H1 (cell line): ENCODE results near the gene TAS1R3. TPM values are rescaled to one million over a fixed set of nuclear protein-coding genes. Genes with fewer than 3 reads are reported as not detected.

ENCODE experiments used
- CTCF ChIA-PET: fragments of 300-600 bp; sonication (Branson Sonifier 250); formaldehyde crosslinking; loops from one replicate; lab custom pipeline; 2021; ENCODE audit not compliant: partially characterized antibody; lab: Charles Lee
- POLR2A ChIA-PET: fragments of 300-600 bp; sonication (Branson Sonifier 250); formaldehyde crosslinking; loops from one replicate; lab custom pipeline; 2021; ENCODE audit warnings: inconsistent platforms; ENCODE audit not compliant: partially characterized antibody; lab: Charles Lee
- DNase-seq, 2 experiments: peaks; one replicate each; pipeline versions ENCODE4 v3.0.0 to v3.0.0-alpha.2; 2010 to 2022; ENCODE audit warnings: low spot score in 2 of 2, low read depth in 1 of 2, mixed read lengths in 1 of 2
- FAIRE-seq: peaks from 2 replicates; lab custom pipeline; 2011; peaks lifted over from hg19 to GRCh38; lab: Jason Lieb, UNC
- H2AFZ ChIP-seq: 2 replicates; pipeline ENCODE4 v1.8.1; 2012; ENCODE audit warnings: low read length, inconsistent platforms
- H2AK5ac ChIP-seq: 2 replicates; pipeline ENCODE4 v1.6.1; 2013; ENCODE audit warnings: low read depth, low read length
- H2BK120ac ChIP-seq: replicated peaks from 2 replicates; pipeline ENCODE3; 2013; ENCODE audit warnings: low read depth, low read length, inconsistent platforms
- H2BK12ac ChIP-seq: 2 replicates; pipeline ENCODE4 v1.6.1; 2013; ENCODE audit warnings: low read depth, low read length
- H2BK15ac ChIP-seq: 2 replicates; pipeline ENCODE4 v1.6.1; 2013; ENCODE audit warnings: low read length
- H2BK20ac ChIP-seq: 2 replicates; pipeline ENCODE4 v1.6.1; 2013; ENCODE audit warnings: low read length
- H2BK5ac ChIP-seq: 2 replicates; pipeline ENCODE4 v1.6.1; 2013; ENCODE audit warnings: low read depth, low read length
- H3K14ac ChIP-seq: 2 replicates; pipeline ENCODE4 v1.6.1; 2013; ENCODE audit warnings: inconsistent platforms; ENCODE audit not compliant: insufficient read length
- H3K18ac ChIP-seq: 2 replicates; pipeline ENCODE4 v1.6.1; 2013; ENCODE audit warnings: low read length; ENCODE audit errors: extremely low read depth
- H3K23ac ChIP-seq: 2 replicates; pipeline ENCODE4 v1.6.1; 2013; ENCODE audit warnings: inconsistent platforms; ENCODE audit not compliant: insufficient read length
- H3K23me2 ChIP-seq: 2 replicates; pipeline ENCODE4 v1.6.1; 2013; ENCODE audit warnings: low read depth, low read length
- H3K27ac ChIP-seq: 2 replicates; pipeline ENCODE4 v1.6.1; 2011; ENCODE audit warnings: low read depth, low read length, inconsistent platforms
- H3K27me3 ChIP-seq, 4 experiments: replicated peaks in 1 of 4; 1 replicate in 1 of 4; 2 replicates in 3 of 4; pipeline versions ENCODE4 v1.6.1 to v1.8.1; 2011 to 2013; ENCODE audit warnings: low read length in 3 of 4, mild to moderate bottlenecking in 3 of 4, inconsistent platforms in 2 of 4, mixed read lengths in 2 of 4, moderate library complexity in 1 of 4; ENCODE audit not compliant: control insufficient read depth in 3 of 4, insufficient read depth in 3 of 4; ENCODE audit errors: extremely low read depth in 1 of 4
- H3K36me3 ChIP-seq, 4 experiments: 2 replicates each; pipeline versions ENCODE4 v1.6.1 to v1.8.1; 2011 to 2013; ENCODE audit warnings: mild to moderate bottlenecking in 4 of 4, low read length in 3 of 4, moderate library complexity in 2 of 4, control low read depth in 1 of 4, inconsistent platforms in 1 of 4; ENCODE audit not compliant: insufficient read depth in 4 of 4, control insufficient read depth in 2 of 4
- H3K4ac ChIP-seq: replicated peaks from 2 replicates; pipeline ENCODE3; 2013; ENCODE audit warnings: low read length, low read depth, mixed read lengths, inconsistent platforms; ENCODE audit not compliant: insufficient read length
- H3K4me1 ChIP-seq, 4 experiments: replicated peaks in 1 of 4; 1 replicate in 1 of 4; 2 replicates in 3 of 4; pipeline versions ENCODE4 v1.6.1 to v1.8.1; 2011 to 2013; ENCODE audit warnings: low read length in 3 of 4, inconsistent platforms in 2 of 4, mixed read lengths in 1 of 4; ENCODE audit not compliant: insufficient read depth in 4 of 4, control insufficient read depth in 3 of 4
- H3K4me2 ChIP-seq, 2 experiments: 2 replicates each; pipeline versions ENCODE4 v1.6.1 to v1.8.1; 2011 to 2013; ENCODE audit warnings: low read depth in 2 of 2, low read length in 2 of 2, control low read depth in 1 of 2, inconsistent platforms in 1 of 2, mild to moderate bottlenecking in 1 of 2; ENCODE audit not compliant: insufficient read depth in 1 of 2
- H3K4me3 ChIP-seq, 4 experiments: fragments of 200-600, 300-600 bp in 1 of 4; sonication (generic), shearing (Covaris generic), sonication (Bioruptor Twin) in 1 of 4; 2 replicates each; pipeline versions ENCODE4 v1.5.1 to v1.8.1; 2011 to 2016; ENCODE audit warnings: low read length in 4 of 4, low read depth in 3 of 4, control low read depth in 2 of 4, inconsistent platforms in 2 of 4, mild to moderate bottlenecking in 2 of 4, mixed read lengths in 1 of 4, moderate library complexity in 1 of 4; ENCODE audit not compliant: insufficient read depth in 2 of 4; ENCODE audit errors: extremely low read depth in 1 of 4
- H3K56ac ChIP-seq: replicated peaks from 2 replicates; pipeline ENCODE3; 2013; ENCODE audit warnings: low read depth, mild to moderate bottlenecking, mixed read lengths, low read length, inconsistent platforms; ENCODE audit not compliant: insufficient read length
- H3K79me1 ChIP-seq: 2 replicates; pipeline ENCODE4 v1.6.1; 2013; ENCODE audit warnings: low read depth, low read length, control low read depth
- H3K79me2 ChIP-seq, 2 experiments: 2 replicates each; pipeline versions ENCODE4 v1.6.1 to v1.8.1; 2012 to 2013; ENCODE audit warnings: low read length in 2 of 2, mild to moderate bottlenecking in 2 of 2, inconsistent platforms in 1 of 2; ENCODE audit not compliant: insufficient read depth in 2 of 2, control insufficient read depth in 1 of 2
- H3K9ac ChIP-seq, 4 experiments: replicated peaks in 1 of 4; 1 replicate in 1 of 4; 2 replicates in 3 of 4; pipeline versions ENCODE4 v1.6.1 to v1.8.1; 2011 to 2013; ENCODE audit warnings: low read depth in 3 of 4, low read length in 3 of 4, control low read depth in 2 of 4, mild to moderate bottlenecking in 2 of 4, moderate library complexity in 2 of 4, inconsistent platforms in 1 of 4; ENCODE audit errors: extremely low read depth in 1 of 4
- H3K9me3 ChIP-seq, 2 experiments: 2 replicates each; pipeline versions ENCODE4 v1.6.1 to v1.8.1; 2012 to 2013; ENCODE audit warnings: mild to moderate bottlenecking in 2 of 2, moderate library complexity in 2 of 2, control low read depth in 1 of 2, inconsistent platforms in 1 of 2, low read depth in 1 of 2, low read length in 1 of 2, mixed read lengths in 1 of 2; ENCODE audit not compliant: insufficient read depth in 2 of 2
- H4K20me1 ChIP-seq, 2 experiments: replicated peaks in 1 of 2; 2 replicates each; pipeline versions ENCODE3 to v1.8.1; 2011 to 2013; ENCODE audit warnings: inconsistent platforms in 2 of 2, low read length in 2 of 2, mild to moderate bottlenecking in 1 of 2; ENCODE audit not compliant: insufficient read depth in 2 of 2, control insufficient read depth in 1 of 2
- H4K5ac ChIP-seq: 2 replicates; pipeline ENCODE4 v1.6.1; 2013; ENCODE audit warnings: low read length, low read depth, mixed read lengths, inconsistent platforms; ENCODE audit not compliant: insufficient read length
- H4K8ac ChIP-seq: 2 replicates; pipeline ENCODE4 v1.8.0; 2013; ENCODE audit warnings: mild to moderate bottlenecking, moderate library complexity, low read length, inconsistent platforms; ENCODE audit not compliant: insufficient read depth; ENCODE audit errors: extremely low read depth
- H4K91ac ChIP-seq: replicated peaks from 2 replicates; pipeline ENCODE3; 2013; ENCODE audit warnings: low read length, mixed read lengths, inconsistent platforms; ENCODE audit not compliant: insufficient read length
- CTCF ChIP-seq, 3 experiments: IDR thresholded peaks; 1 replicate in 2 of 3; 2 replicates in 1 of 3; pipeline versions ENCODE4 v1.5.1 to v1.6.1; 2011; ENCODE audit warnings: low read length in 3 of 3, mild to moderate bottlenecking in 3 of 3, inconsistent platforms in 2 of 3, low read depth in 1 of 3, moderate library complexity in 1 of 3; ENCODE audit not compliant: insufficient read depth in 1 of 3; ENCODE audit errors: control extremely low read depth in 1 of 3
- KDM1A ChIP-seq: fragments of 200-600, 300-600 bp; sonication (generic); IDR thresholded peaks from 2 replicates; pipeline ENCODE4 v1.7.1; 2016; ENCODE audit warnings: mild to moderate bottlenecking, low read length, borderline replicate concordance
- RAD21 ChIP-seq, 2 experiments: IDR thresholded peaks in 1 of 2; conservative IDR thresholded peaks in 1 of 2; 2 replicates each; pipeline ENCODE4 v1.6.1; 2011; ENCODE audit warnings: low read depth in 2 of 2, low read length in 2 of 2, improper control_type of control experiment in 1 of 2, inconsistent platforms in 1 of 2, mild to moderate bottlenecking in 1 of 2, moderate library complexity in 1 of 2
- WGBS, 2 experiments: shearing (Covaris generic) in 1 of 2; methylation state at CpG; one replicate each; pipeline versions ENCODE4 v1.1.6 to v1.1.7; 2013 to 2015; ENCODE audit warnings: low lambda C conversion rate in 2 of 2, mixed read lengths in 2 of 2, inconsistent platforms in 1 of 2, low coverage in 1 of 2, missing lambda C conversion rate in 1 of 2; ENCODE audit not compliant: insufficient replicate concordance in 2 of 2, insufficient coverage in 1 of 2, insufficient read length in 1 of 2; ENCODE audit errors: extremely low coverage in 1 of 2, missing lambda C conversion rate in 1 of 2; 5-methylcytosine and 5-hydroxymethylcytosine counted together
- polyA plus RNA-seq, 7 experiments: library from polyadenylated mRNA; depleted of rRNA in 3 of 7; stranded (reverse) in 5 of 7; unstranded in 2 of 7; fragments of >200 nt in 5 of 7; fragments of 200-250 nt in 2 of 7; gene quantifications; 1 replicate in 5 of 7; 2 replicates in 1 of 7; 4 replicates in 1 of 7; pipeline versions ENCODE4 v1.2.1 to v1.2.3, GENCODE V29; 2011 to 2013; ENCODE audit warnings: missing spikeins in 2 of 7, mixed read lengths in 2 of 7
- total RNA-seq: library from RNA; stranded (reverse); fragmentation: NEBNext Ultra II Directional; extraction: Animal tissue kit (Norgen Biotek cat#: 25700); gene quantifications from 2 replicates; pipeline ENCODE4 v1.2.1, GENCODE V29; 2021

Gene TAS1R3
- total and polyA plus RNA-seq, 2 of the 8 experiments (the other 6 are each of a cell fraction or from before 2014, with no cell fraction given), result 0.03 to 0.19 TPM

- 92% methylated on average over 15 of the region's 15 CpGs; no CpG with 5 or more reads in 1 of the 2 experiments for WGBS, 2 experiments
- H3K4me2 ChIP-seq, result no peak overlapping the region
Observed at GRCh38 chr1:1344655-1345361, 13.7 kb downstream of the TAS1R3 start.

More at GRCh38 chr1:1344655-1345361, 13.7 kb downstream of the TAS1R3 start:
- Histone ChIP-seq H2BK20ac (no peak overlapping the region), H3K36me3 (peaks cover 2 to 19% (median 9%) of the 10 kb centered on the region in 4 experiments; a peak in 6 of 8 replicates), H4K5ac (no peak overlapping the region), H3K4me3 (no peak overlapping the region), H3K23ac (no peak overlapping the region), H3K18ac (no peak overlapping the region), H3K4ac (no peak overlapping the region), H3K4me1 (peaks cover 0 to 16% (median 9%) of the 10 kb centered on the region in 4 experiments; a peak in 5 of 7 replicates), H2BK15ac (no peak overlapping the region), H2BK12ac (no peak overlapping the region), H3K9ac (no peak overlapping the region), H2BK5ac (no peak overlapping the region), H3K27ac (no peak overlapping the region), H2AK5ac (no peak overlapping the region), H3K27me3 (no peaks in the 10 kb centered on the region; a peak in 1 of 7 replicates), H3K79me1 (peaks cover 27% of the 10 kb centered on the region), H3K14ac (no peak overlapping the region), H2BK120ac (no peak overlapping the region), H3K79me2 (peaks cover 0 to 28% of the 10 kb centered on the region in 2 experiments; a peak in 3 of 4 replicates), H4K8ac (no peak overlapping the region; the same call in 1 of the 2 replicates), H3K23me2 (peaks cover 12% of the 10 kb centered on the region; the same call in 1 of the 2 replicates), H3K9me3 (peaks cover 0 to 5% of the 10 kb centered on the region in 2 experiments; a peak in 1 of 4 replicates), H4K91ac (no peak overlapping the region), H3K56ac (no peak overlapping the region), H4K20me1 (peaks cover 20 to 47% of the 10 kb centered on the region in 2 experiments), H2AFZ (no peak overlapping the region)
- CTCF ChIA-PET, result interaction anchor here (0.9 to 4.4 kb wide), 12 partner anchors 10 to 277 kb away, joined by 3 to 34 read pairs (median 3); no protein-coding TSS in a partner anchor
- no peak for FAIRE-seq
- peak in 1 of 2 experiments; percentile 67 for DNase-seq
- POLR2A ChIA-PET, result interaction anchor here (0.6 to 3.1 kb wide), 9 partner anchors 8 to 119 kb away, joined by 3 to 12 read pairs (median 5); partner anchors contain the start of gene ANKRD65
- TF ChIP-seq RAD21 (IDR thresholded peaks at IDR 0.05 in 1 of 2, conservative IDR thresholded peaks at IDR 0.05 in 1 of 2; ENCODE audit: low read depth in 2 of 2, low read length in 2 of 2) (peak in 1 of 2 experiments; percentile 31; a peak in 1 of 4 replicates), KDM1A (no peak), CTCF (IDR thresholded peaks at IDR 0.05; ENCODE audit: control extremely low read depth in 1 of 3, insufficient read depth in 1 of 3, low read depth in 1 of 3, low read length in 3 of 3) (peak in 2 of 3 experiments; percentile 44 to 56; a peak in 3 of 4 replicates)
